Testis (tissue), 3 donors: ENCODE results near the gene SHTN1. TPM values are rescaled to one million over a fixed set of nuclear protein-coding genes. Genes with fewer than 3 reads are reported as not detected.

Experiments
- DNase-seq: peaks from one replicate; pipeline ENCODE4 v3.0.0-alpha.2; 2019
- H3K27ac ChIP-seq, 2 donors: fragments of 200-600 bp; sonication (generic); one replicate each; pipeline ENCODE4 v1.5.1; 2019
- H3K27me3 ChIP-seq: fragments of 200-600 bp; sonication (generic); one replicate; pipeline ENCODE4 v1.5.1; 2019
- H3K36me3 ChIP-seq: fragments of 200-600 bp; sonication (generic); one replicate; pipeline ENCODE4 v1.5.1; 2017; ENCODE audit warnings: low read depth; ENCODE audit errors: missing control alignments
- H3K4me1 ChIP-seq: fragments of 200-600 bp; sonication (generic); one replicate; pipeline ENCODE4 v1.5.1; 2019
- H3K4me3 ChIP-seq, 2 donors: fragments of 200-600 bp; sonication (generic); one replicate each; pipeline ENCODE4 v1.5.1; 2017 to 2019
- H3K9me3 ChIP-seq: fragments of 200-600 bp; sonication (generic); one replicate; pipeline ENCODE4 v1.5.1; 2017
- CTCF ChIP-seq, 3 experiments: fragments of 450-650 bp in 2 of 3; fragments of 200-600 bp in 1 of 3; sonication (generic) in 1 of 3; IDR thresholded peaks; one replicate each; pipeline ENCODE4 v1.5.1; 2016 to 2019; ENCODE audit warnings: antibody characterized with exemption in 3 of 3, mild to moderate bottlenecking in 2 of 3, moderate library complexity in 1 of 3
- POLR2A ChIP-seq: fragments of 450-650 bp; IDR thresholded peaks from one replicate; pipeline ENCODE4 v1.6.1; 2017; ENCODE audit warnings: antibody characterized with exemption, mild to moderate bottlenecking, moderate library complexity
- WGBS, 2 donors: methylation state at CpG; one replicate each; pipeline ENCODE4 v1.1.5; 2018; 5-methylcytosine and 5-hydroxymethylcytosine counted together
- intact Hi-C: fragments of 100-400 bp; cut with DNase I; formaldehyde crosslinking; loops from one replicate; pipeline ENCODE4 v1.15.1; 2023; ENCODE audit warnings: low total_unique reads
- polyA plus RNA-seq: library from polyadenylated mRNA; stranded (reverse); fragments of 350-450 nt; fragmentation: Illumina TruSeq; extraction: RNeasy Lipid Tissue Mini Kit (QIAGEN cat#74804); gene quantifications from one replicate; pipeline ENCODE4 v1.2.3, GENCODE V29; 2014; ENCODE audit warnings: low read depth, low replicate concordance; ENCODE audit not compliant: insufficient read depth
- total RNA-seq, 2 donors: library from RNA; depleted of rRNA; stranded (reverse); fragments of >200 nt; gene quantifications; one replicate each; pipeline ENCODE4 v1.2.3, GENCODE V29; 2016

Gene SHTN1
- total and polyA plus RNA-seq, 3 donors from 2014 or later: 21.9 to 77.3 (median 71.0) TPM

GRCh38 chr10:116879817-116880216 lies 125.2 kb downstream of the SHTN1 start:
- H3K4me3 ChIP-seq: no peak overlapping the region
- no peaks in the 10 kb centered on the region for H3K27me3 ChIP-seq
- no peak overlapping the region for H3K27ac ChIP-seq
- WGBS, 2 donors: 74 to 79% methylated on average over 7 of the region's 7 CpGs
- TF ChIP-seq POLR2A: no peak
- TF ChIP-seq CTCF (IDR thresholded peaks at IDR 0.05): no peak
- intact Hi-C loops: no loop called here
- no peaks in the 10 kb centered on the region for H3K4me1 ChIP-seq
- no peaks in the 10 kb centered on the region for H3K9me3 ChIP-seq
- no peaks in the 10 kb centered on the region for H3K36me3 ChIP-seq
- DNase-seq: no peak

GRCh38 chr10:116878123-116878522 lies 126.9 kb downstream of the SHTN1 start:
- Histone ChIP-seq H3K36me3 (no peaks in the 10 kb centered on the region), H3K27me3 (no peaks in the 10 kb centered on the region), H3K4me3 (no peak overlapping the region), H3K9me3 (no peaks in the 10 kb centered on the region), H3K4me1 (no peaks in the 10 kb centered on the region), H3K27ac (no peak overlapping the region)
- no peak for DNase-seq
- 56 to 60% methylated on average over 2 of the region's 2 CpGs for WGBS, 2 donors
- intact Hi-C loops: no loop called here
- TF ChIP-seq CTCF (IDR thresholded peaks at IDR 0.05) (no peak), POLR2A (no peak)

- Histone ChIP-seq H3K36me3 (no peaks in the 10 kb centered on the region), H3K4me1 (no peaks in the 10 kb centered on the region), H3K4me3 (no peak overlapping the region), H3K27ac (no peak overlapping the region), H3K27me3 (no peaks in the 10 kb centered on the region), H3K9me3 (no peaks in the 10 kb centered on the region)
- WGBS, 2 donors: 73 to 83% methylated on average over 3 of the region's 3 CpGs
- DNase-seq: no peak
- intact Hi-C loops: no loop called here
- TF ChIP-seq CTCF (IDR thresholded peaks at IDR 0.05) (no peak), POLR2A (no peak)
These were observed 127.6 kb downstream of the SHTN1 start for GRCh38 chr10:116877391-116877790.

- no peaks in the 10 kb centered on the region for H3K9me3 ChIP-seq
- intact Hi-C loops: no loop called here
These were observed 129.1 kb downstream of the SHTN1 start for GRCh38 chr10:116875897-116876296.

More at GRCh38 chr10:116875897-116876296, 129.1 kb downstream of the SHTN1 start:
- TF ChIP-seq POLR2A (no peak), CTCF (IDR thresholded peaks at IDR 0.05) (no peak)
- Histone ChIP-seq H3K27me3 (no peaks in the 10 kb centered on the region), H3K36me3 (no peaks in the 10 kb centered on the region), H3K4me3 (no peak overlapping the region), H3K27ac (no peak overlapping the region), H3K4me1 (no peaks in the 10 kb centered on the region)
- no peak for DNase-seq
- 90 to 91% methylated on average over 2 of the region's 2 CpGs for WGBS, 2 donors
